ENCODE results near the gene GPR161. TPM values are rescaled to one million over a fixed set of nuclear protein-coding genes. Genes with fewer than 3 reads are reported as not detected.

The GPR161 gene
- total RNA-seq, 1 experiment from 2014 or later, result 13.7 TPM

- RAD21 ChIA-PET (ENCODE audit: low non-redundant PET in 1 of 2, low total read pairs in 2 of 2, uncharacterized antibody in 2 of 2, unreplicated experiment in 2 of 2), result no interaction called here
- intact Hi-C loops (cut with micrococcal nuclease), result no loop called here
Observed at GRCh38 chr1:168031627-168032026, 105.1 kb downstream of the GPR161 start.

More at GRCh38 chr1:168031627-168032026, 105.1 kb downstream of the GPR161 start:
- CTCF ChIA-PET, result no interaction called here
- Histone ChIP-seq H3K27ac (ENCODE audit: low read depth, low read length) (no peak overlapping the region), H3K9me2 (ENCODE audit: insufficient read depth) (no peaks in the 10 kb centered on the region), H3K9ac (ENCODE audit: low read length) (no peak overlapping the region), H3K36me3 (ENCODE audit: control insufficient read depth in 1 of 2, insufficient read depth in 2 of 2, low read length in 2 of 2) (no peaks in the 10 kb centered on the region), H3K4me1 (ENCODE audit: control insufficient read depth in 1 of 2, insufficient read depth in 2 of 2, low read length in 2 of 2) (no peaks in the 10 kb centered on the region), H3K4me2 (ENCODE audit: low read length) (no peak overlapping the region), H3K4me3 (replicated peaks in 1 of 2; ENCODE audit: low read depth in 1 of 2, low read length in 2 of 2) (no peak overlapping the region), H3K27me3 (ENCODE audit: insufficient read depth, low read length) (no peaks in the 10 kb centered on the region), H3K79me2 (ENCODE audit: insufficient read depth, low read length) (no peaks in the 10 kb centered on the region), H3K9me3 (ENCODE audit: control insufficient read depth in 1 of 2, insufficient read depth in 1 of 2, low read depth in 1 of 2, low read length in 2 of 2) (no peaks in the 10 kb centered on the region), H2AFZ (ENCODE audit: low read depth, low read length, poor library complexity, severe bottlenecking) (no peak overlapping the region), H4K20me1 (ENCODE audit: insufficient read depth) (no peaks in the 10 kb centered on the region)
- no TSS peak for BruUV-seq (replicated peaks)
- POLR2A ChIA-PET, result no interaction called here
- ATAC-seq, result no peak
- no peak for DNase-seq (ENCODE audit: low read depth, low spot score)
- no peak for TF ChIP-seq ZNF274 (IDR thresholded peaks at IDR 0.05; ENCODE audit: low read depth, low read length)
- no peak for TF ChIP-seq ATF3 (IDR thresholded peaks at IDR 0.05)
- no peak for TF ChIP-seq EZH2 (IDR thresholded peaks at IDR 0.05)
- no peak for TF ChIP-seq ZBTB33 (IDR thresholded peaks at IDR 0.05; ENCODE audit: extremely low read depth, insufficient replicate concordance, low read length)
- no peak for TF ChIP-seq POLR2A (IDR thresholded peaks at IDR 0.05; ENCODE audit: borderline replicate concordance, extremely low read depth, insufficient read depth, insufficient read length)
- no peak for TF ChIP-seq EZH2phosphoT487 (IDR thresholded peaks at IDR 0.05; ENCODE audit: borderline replicate concordance)
- no peak for TF ChIP-seq TCF7L2 (IDR thresholded peaks at IDR 0.05; ENCODE audit: borderline replicate concordance, extremely low read depth, insufficient read depth, insufficient read length)
